Progenitor cell of endocrine pancreas (in vitro differentiated cells): ENCODE results near the gene MICB. TPM values are rescaled to one million over a fixed set of nuclear protein-coding genes. Genes with fewer than 3 reads are reported as not detected.
"Not testable (repeated sequence)": the region's sequence is repeated elsewhere in the genome, so short reads cannot be mapped to it uniquely, and the experiment has no call there.

Experiments
- DNase-seq: peaks from one replicate; pipeline ENCODE4 v3.0.0; 2021; ENCODE audit warnings: low spot score; ENCODE audit not compliant: unreplicated experiment
- H3K27ac Mint-ChIP-seq: 2 replicates; pipeline ENCODE4 v1.8.0; 2021; ENCODE audit warnings: mild to moderate bottlenecking, moderate library complexity, mixed read lengths
- H3K27me3 Mint-ChIP-seq: 2 replicates; pipeline ENCODE4 v1.8.0; 2021; ENCODE audit warnings: mixed read lengths
- H3K36me3 Mint-ChIP-seq: 2 replicates; pipeline ENCODE4 v1.8.0; 2022; ENCODE audit warnings: mixed read lengths; ENCODE audit not compliant: insufficient read depth
- H3K4me1 Mint-ChIP-seq: 2 replicates; pipeline ENCODE4 v1.8.0; 2021; ENCODE audit warnings: low read depth, mixed read lengths
- H3K4me3 Mint-ChIP-seq: 2 replicates; pipeline ENCODE4 v1.8.0; 2021; ENCODE audit warnings: low read depth, mild to moderate bottlenecking, moderate library complexity, mixed read lengths
- H3K9me3 Mint-ChIP-seq: 2 replicates; pipeline ENCODE4 v1.8.0; 2021; ENCODE audit warnings: low read depth, mixed read lengths
- CTCF ChIP-seq: fragments of 200-600 bp; sonication (generic); IDR thresholded peaks from one replicate; pipeline ENCODE4 v1.5.0; 2021; ENCODE audit warnings: antibody characterized with exemption, mild to moderate bottlenecking; ENCODE audit not compliant: unreplicated experiment
- total RNA-seq: library from RNA; stranded (reverse); gene quantifications from 2 replicates; pipeline ENCODE4 v1.2.1, GENCODE V29; 2021

Gene MICB
- total RNA-seq, 1 donor from 2014 or later = 0.43 TPM

GRCh38 chr6:31479933-31480535, 17.9 kb upstream of the MICB start:
- Mint-ChIP-seq H3K9me3 (no peaks in the 10 kb centered on the region), H3K27me3 (peaks cover 38% of the 10 kb centered on the region), H3K4me3 (no peak overlapping the region), H3K4me1 (no peaks in the 10 kb centered on the region), H3K27ac (no peak overlapping the region), H3K36me3 (no peaks in the 10 kb centered on the region)
- TF ChIP-seq CTCF = no peak
- no peak for DNase-seq

GRCh38 chr6:31480574-31480973, 17.4 kb upstream of the MICB start:
- H3K27me3 Mint-ChIP-seq = peaks cover 33% of the 10 kb centered on the region
- TF ChIP-seq CTCF = no peak
- H3K9me3 Mint-ChIP-seq = no peaks in the 10 kb centered on the region
- DNase-seq = no peak
- no peak overlapping the region for H3K27ac Mint-ChIP-seq
- H3K36me3 Mint-ChIP-seq = no peaks in the 10 kb centered on the region
- no peaks in the 10 kb centered on the region for H3K4me1 Mint-ChIP-seq
- H3K4me3 Mint-ChIP-seq = no peak overlapping the region

- no peak overlapping the region for H3K27ac Mint-ChIP-seq
- no peak for TF ChIP-seq CTCF
- no peak overlapping the region for H3K4me3 Mint-ChIP-seq
- H3K27me3 Mint-ChIP-seq = peaks cover 18% of the 10 kb centered on the region
- no peaks in the 10 kb centered on the region for H3K4me1 Mint-ChIP-seq
- no peaks in the 10 kb centered on the region for H3K36me3 Mint-ChIP-seq
- DNase-seq = no peak
- no peaks in the 10 kb centered on the region for H3K9me3 Mint-ChIP-seq
Measured at GRCh38 chr6:31483392-31483791, 14.6 kb upstream of the MICB start.

GRCh38 chr6:31485055-31485454, 12.9 kb upstream of the MICB start:
- no peak overlapping the region for H3K4me3 Mint-ChIP-seq
- TF ChIP-seq CTCF = no peak
- H3K27me3 Mint-ChIP-seq = peaks cover 23% of the 10 kb centered on the region
- no peak for DNase-seq
- no peak overlapping the region for H3K27ac Mint-ChIP-seq
- H3K4me1 Mint-ChIP-seq = no peaks in the 10 kb centered on the region
- H3K9me3 Mint-ChIP-seq = no peaks in the 10 kb centered on the region
- H3K36me3 Mint-ChIP-seq = no peaks in the 10 kb centered on the region

- not testable (repeated sequence) for H3K4me3 Mint-ChIP-seq, H3K36me3 Mint-ChIP-seq, H3K27ac Mint-ChIP-seq, H3K4me1 Mint-ChIP-seq, H3K9me3 Mint-ChIP-seq, DNase-seq
- H3K27me3 Mint-ChIP-seq = peaks cover 32% of the 10 kb centered on the region
Measured at GRCh38 chr6:31486065-31486837, 11.7 kb upstream of the MICB start.

- not testable (repeated sequence) for H3K27ac Mint-ChIP-seq
Measured at GRCh38 chr6:31487674-31488073, 10.3 kb upstream of the MICB start.

More at GRCh38 chr6:31487674-31488073, 10.3 kb upstream of the MICB start:
- not testable (repeated sequence) for H3K4me1 Mint-ChIP-seq, H3K36me3 Mint-ChIP-seq, H3K4me3 Mint-ChIP-seq, H3K9me3 Mint-ChIP-seq, DNase-seq
- peaks cover 32% of the 10 kb centered on the region for H3K27me3 Mint-ChIP-seq
